ENCODE results near the gene KIF1C.
"Not testable (repeated sequence)": the region's sequence is repeated elsewhere in the genome, so short reads cannot be mapped to it uniquely, and the experiment has no call there.

Gene KIF1C

DNA sequence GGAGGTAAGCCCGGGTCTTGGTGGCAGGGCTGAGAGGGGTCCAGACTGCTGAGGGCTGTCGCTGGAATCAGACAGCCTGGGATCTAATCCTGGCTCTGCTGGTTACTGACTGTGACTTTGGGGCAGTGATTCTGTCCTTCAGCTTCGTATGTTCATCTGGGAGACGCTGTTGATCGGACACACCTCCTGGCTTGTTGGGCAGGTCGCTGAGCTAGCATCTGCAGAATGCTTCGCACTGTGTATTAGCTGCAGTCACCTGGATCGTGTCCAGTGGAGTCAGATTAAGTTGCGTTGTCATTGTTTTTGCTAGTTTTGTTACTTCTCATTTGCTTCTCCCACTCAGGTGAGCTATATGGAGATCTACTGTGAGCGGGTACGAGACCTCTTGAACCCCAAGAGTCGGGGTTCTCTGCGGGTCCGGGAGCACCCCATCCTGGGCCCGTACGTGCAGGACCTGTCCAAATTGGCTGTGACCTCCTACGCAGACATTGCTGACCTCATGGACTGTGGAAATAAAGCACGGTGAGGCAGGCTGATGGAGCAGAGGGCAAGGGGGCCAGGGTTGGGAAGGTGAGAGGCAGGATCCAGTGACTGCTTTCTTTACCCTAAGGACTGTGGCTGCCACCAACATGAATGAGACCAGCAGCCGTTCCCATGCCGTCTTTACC lies 4.5 kb downstream of the KIF1C start:
- no peak for FAIRE-seq

DNA sequence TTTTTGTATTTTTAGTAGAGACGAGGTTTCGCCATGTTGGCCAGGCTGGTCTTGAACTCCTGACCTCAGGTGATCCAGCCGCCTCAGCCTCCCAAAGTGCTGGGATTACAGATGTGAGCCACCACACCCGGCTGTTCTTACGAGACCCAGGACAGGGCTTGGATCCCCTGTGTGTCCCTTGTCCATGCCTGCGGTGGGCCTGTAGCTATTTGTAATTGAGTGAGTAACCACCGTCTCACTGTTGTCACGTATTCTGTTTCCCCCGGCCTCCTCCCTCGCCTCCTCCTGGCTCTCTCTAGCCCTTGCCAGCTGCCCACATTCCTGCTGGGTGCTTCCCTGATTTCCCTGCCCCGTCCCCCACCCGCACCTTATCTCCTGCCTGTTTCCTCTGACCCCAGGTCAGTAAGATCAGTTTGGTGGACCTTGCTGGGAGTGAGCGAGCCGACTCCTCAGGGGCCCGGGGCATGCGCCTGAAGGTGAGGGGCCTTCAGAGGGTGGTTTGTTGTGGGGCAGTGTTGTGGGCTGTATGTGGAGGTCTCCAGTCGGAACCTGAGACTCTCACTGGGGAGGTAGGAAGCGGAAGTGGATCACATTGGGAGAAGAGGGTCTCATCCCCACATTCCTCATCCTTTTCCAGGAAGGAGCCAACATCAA lies 5.6 kb downstream of the KIF1C start:
- no peak for FAIRE-seq

DNA sequence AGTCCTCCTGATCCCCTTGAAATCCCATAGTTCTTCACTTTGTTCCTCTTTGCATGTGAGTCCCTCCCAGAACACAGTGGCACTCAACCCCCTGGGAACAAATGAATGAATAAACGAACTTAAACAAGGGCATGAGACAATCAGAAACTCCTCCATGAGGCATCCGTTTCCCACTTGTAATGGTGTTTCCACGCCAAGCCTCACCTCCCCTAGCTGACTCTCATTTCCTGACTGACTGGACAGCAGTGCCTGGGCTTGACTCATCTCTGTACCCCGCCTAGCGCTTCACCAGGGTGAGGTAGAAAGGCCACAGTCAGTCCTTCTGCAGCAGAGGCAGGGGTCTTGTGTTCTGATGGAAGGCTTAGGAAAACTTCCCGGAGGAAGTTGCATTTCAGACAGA lies 14.2 kb downstream of the KIF1C start:
- no peak for FAIRE-seq

DNA sequence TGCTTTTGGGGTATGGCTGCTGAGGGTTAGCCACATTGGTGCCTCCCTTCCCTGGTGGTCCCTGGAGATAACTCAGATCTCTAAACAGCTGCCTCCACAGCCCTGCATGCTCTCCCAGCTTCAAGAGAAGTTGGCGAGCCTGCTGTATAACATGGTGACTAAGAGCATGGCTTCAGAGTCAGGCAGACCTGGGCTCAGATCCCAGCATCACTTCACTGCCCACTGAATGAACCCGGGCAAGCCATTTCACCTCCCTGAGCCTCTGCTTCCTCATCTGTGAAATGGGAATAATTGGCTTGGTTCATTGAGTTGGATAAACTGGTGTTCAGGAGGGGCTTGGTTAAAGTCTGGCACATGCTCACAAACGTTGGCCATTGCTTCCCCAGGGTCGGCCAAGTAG lies 16.6 kb downstream of the KIF1C start:
- FAIRE-seq: no peak

DNA sequence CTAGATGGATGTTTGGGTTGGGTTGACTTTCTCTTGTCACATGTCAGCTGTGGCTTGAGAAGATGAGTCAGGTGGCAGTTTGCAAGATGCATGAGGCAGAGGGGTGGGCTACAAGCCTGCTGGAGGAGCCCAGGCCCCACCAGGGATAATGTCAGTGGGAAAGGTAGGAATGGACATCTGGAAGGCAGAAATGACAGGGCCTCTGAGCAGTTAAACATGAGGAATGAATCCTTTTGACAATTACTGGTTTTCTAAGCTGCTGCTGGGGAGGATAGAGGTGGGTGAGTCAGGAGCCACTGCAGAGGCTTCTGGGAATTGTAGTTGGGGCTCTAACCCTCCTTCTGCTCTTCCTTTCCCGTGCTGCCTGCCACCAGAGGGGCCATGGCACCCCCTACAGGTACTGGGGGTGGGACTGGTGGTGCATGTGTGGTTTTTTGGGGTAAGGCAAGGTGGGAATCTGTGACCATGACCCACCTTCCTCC lies 21.8 kb downstream of the KIF1C start:
- no peak for FAIRE-seq

DNA sequence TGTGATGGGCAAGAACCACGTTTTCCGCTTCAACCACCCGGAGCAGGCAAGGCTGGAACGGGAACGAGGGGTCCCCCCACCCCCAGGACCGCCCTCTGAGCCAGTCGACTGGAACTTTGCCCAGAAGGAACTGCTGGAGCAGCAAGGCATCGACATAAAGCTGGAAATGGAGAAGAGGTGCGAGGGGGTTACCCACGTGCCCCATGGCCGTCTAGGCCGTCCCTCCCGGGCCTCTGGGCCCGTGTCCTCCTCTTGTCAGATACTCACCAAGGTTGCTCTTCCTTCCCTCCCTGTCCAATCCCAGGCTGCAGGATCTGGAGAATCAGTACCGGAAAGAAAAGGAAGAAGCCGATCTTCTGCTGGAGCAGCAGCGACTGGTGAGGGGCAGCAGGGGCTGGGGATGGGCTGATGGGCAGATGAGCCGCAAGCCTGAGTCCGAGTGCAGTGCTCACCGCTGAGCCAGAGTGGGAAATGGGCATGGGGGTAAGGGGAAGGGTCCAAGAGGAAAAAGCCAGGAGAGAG lies 22.8 kb downstream of the KIF1C start:
- no peak for FAIRE-seq

DNA sequence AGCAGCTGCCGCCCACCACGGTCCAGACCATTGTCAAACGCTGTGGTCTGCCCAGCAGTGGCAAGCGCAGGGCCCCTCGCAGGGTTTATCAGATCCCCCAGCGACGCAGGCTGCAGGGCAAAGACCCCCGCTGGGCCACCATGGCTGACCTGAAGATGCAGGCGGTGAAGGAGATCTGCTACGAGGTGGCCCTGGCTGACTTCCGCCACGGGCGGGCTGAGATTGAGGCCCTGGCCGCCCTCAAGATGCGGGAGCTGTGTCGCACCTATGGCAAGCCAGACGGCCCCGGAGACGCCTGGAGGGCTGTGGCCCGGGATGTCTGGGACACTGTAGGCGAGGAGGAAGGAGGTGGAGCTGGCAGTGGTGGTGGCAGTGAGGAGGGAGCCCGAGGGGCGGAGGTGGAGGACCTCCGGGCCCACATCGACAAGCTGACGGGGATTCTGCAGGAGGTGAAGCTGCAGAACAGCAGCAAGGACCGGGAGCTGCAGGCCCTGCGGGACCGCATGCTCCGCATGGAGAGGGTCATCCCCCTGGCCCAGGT lies 24.5 kb downstream of the KIF1C start:
- FAIRE-seq: no peak

DNA sequence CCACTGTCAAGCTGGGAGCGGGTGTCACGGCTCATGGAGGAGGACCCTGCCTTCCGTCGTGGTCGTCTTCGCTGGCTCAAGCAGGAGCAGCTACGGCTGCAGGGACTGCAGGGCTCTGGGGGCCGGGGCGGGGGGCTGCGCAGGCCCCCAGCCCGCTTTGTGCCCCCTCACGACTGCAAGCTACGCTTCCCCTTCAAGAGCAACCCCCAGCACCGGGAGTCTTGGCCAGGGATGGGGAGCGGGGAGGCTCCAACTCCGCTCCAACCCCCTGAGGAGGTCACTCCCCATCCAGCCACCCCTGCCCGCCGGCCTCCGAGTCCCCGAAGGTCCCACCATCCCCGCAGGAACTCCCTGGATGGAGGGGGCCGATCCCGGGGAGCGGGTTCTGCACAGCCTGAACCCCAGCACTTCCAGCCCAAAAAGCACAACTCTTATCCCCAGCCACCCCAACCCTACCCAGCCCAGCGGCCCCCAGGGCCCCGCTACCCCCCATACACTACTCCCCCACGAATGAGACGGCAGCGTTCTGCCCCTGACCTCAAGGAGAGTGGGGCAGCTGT lies 25.9 kb downstream of the KIF1C start:
- no peak for FAIRE-seq

DNA sequence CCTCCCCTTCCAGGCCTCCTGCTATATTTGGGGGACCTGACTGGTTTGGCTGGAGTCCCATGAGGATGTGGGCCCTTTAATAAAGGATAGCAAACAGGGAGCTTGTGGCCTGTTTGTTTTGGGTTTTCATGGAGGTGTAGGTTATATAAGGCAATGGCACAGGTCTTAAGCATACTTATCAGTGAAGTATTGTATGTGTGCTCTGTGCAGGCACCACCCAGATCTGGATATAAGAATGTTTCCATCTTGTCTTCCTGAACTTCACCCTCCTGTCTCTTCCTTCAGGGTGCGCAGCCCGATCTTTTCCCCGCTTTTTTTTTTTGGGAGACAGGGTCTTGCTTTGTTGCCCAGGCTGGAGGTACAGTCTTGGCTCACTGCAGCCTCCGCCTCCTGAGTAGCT lies 26.9 kb downstream of the KIF1C start:
- no peak for FAIRE-seq

DNA sequence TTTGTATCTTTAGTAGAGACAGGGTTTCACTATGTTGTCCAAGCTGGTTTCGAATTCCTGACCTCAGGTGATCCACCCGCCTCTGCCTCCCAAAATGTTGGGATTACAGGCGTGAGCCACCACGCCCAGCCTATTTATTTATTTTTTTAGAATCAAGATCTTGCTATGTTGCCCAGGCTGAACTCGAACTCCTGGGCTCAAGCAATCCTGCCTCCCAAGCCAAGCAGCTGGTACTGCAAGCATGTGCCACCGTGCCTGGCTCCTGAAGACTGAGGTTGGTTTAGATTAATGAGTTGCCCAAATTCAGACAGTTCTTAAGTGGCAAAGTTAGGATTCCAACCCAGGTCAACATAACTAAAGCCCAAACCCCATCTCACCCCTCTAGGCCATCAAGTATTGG lies 29.5 kb downstream of the KIF1C start:
- FAIRE-seq: no peak

DNA sequence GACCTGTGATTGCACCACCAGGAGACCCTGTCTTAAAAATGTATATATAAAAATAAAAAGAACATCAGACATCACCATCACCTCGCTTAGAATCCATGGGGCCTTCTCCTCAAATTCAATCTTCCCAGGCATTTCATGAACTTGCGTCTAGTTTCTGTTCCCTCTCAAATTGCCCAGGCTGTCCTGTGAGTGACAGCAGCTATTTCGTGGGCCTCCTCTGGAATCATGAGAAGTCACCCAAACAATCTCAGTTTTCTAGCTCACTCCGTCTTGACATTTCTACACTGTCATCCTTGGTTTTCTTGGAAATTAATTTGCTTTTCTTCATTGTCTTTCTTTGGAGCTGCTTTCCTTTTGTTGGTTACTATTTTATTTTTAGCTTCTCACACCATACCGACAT lies 30.2 kb downstream of the KIF1C start:
- no peak for FAIRE-seq

DNA sequence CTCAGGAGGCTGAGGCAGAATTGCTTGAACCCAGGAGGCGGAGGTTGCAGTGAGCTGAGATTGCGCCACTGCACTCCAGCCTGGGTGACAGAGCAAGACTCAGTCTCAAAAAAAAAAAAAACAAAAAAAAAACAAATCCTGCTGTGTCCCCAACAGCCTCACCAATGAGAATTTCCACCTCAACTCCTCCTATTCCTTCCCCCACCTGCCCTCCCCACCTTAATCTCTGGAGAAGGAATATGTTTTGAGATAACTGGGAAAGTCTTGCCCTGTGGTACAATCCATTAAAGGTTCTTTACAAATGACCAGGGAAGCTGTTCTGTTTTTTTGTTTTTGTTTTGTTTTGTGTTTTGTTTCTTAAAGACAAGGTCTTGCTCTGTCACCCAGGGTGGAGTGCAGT lies 32.4 kb downstream of the KIF1C start:
- not testable (repeated sequence) for FAIRE-seq

DNA sequence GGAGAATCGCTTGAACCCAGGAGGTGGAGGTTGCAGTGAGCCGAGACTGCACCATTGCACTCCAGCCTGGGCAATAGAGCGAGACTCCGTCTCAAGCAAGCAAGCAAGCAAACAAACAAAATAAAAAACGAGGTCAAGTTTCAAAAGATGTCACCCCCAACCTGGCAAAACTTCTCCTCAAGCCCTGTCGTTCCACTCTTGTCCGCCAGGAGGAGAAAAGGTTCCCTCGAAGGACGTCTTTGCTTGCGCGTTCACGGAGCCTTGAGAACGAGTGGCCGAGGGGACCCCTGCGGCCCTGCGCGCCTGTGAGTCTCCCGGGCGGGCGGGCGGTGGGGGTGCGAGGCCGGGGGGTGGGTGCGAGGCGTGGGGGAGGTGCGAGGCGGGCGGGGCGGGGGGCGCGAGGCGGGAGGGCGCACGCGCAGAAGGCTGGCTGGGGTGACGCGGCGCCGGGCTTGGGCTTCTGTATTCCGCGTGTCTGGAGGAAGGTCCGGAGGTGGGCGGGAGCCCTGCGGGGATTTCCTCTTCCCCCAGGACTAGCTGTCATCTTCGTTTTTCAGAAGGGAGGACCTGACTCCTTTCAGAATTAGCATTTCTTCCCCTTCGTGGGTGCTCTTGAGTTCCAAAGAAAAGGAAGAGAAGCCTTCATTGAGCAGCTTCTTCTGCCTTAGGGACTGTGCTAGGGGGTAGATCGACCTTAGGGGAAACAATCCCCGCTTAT lies 33.8 kb downstream of the KIF1C start:
- no peak for FAIRE-seq

DNA sequence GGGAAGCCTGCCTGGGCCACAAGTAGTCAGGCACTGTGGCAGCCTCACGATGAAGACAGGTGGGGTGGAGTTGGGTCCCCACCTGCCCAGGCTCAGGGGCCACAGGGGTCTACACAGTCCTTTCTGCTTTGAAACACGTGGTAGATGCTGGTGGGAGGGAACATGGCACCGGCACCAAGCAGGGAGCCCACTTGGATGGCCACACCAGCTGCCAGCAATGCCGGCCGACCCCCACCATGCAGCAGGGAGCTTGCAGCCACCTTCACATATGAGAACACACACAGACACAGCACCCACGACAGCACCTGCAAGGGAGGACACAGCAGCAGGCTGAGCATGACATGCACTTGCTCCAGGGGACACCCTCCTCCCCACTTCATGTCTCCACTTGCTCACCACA lies 35.1 kb downstream of the KIF1C start:
- no peak for FAIRE-seq

DNA sequence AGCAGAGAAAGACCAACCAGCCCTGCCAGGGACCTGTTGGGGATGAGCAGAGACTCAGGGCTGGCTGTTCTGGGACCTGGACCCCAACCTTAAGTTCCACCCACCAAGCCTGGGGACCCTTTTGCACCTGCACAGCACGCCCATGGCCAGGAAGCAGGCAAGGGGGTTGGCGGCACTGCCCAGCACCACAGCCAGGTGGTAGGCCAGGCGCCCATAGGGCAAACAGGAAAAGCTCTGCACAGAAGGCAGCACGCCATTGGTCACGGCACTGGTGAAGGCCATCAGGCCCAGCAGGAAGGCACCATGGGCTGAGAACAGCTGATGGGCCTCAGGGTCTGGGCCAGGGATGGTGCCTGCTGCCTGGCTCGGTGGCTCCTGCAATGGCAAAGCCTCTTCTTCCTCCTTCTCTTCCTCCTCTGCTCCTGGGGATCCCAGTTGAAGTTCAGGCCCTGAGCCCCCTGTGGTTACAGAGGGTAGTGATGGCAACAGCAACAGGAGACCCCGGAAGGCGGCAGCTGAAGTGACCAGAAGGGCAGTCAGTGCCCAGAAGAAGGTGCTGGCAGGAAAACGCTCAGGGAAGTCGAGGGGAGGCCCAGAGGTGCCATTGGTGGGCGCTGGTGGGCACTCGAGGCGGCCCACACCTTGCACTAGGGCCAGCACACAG lies 35.7 kb downstream of the KIF1C start:
- FAIRE-seq: no peak

DNA sequence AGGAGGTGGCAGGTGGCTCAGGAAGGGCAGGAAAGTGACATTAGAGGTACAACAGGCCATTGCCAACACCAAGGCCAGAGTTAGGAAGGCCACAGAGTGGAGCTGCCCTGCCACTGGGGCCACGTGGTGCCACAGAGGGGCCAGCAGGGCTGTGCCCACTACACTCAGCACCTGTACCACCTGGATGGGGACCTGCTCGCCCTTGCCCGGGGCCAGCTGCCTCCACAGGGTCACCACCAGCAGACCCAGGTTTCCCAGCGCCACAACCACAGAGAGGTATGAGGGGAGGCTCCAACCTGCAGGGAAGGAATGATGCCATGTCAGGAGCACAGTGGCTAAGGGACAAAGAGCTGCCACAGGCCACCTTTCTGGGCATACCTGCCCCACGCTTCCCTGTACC lies 36.3 kb downstream of the KIF1C start:
- FAIRE-seq: no peak

DNA sequence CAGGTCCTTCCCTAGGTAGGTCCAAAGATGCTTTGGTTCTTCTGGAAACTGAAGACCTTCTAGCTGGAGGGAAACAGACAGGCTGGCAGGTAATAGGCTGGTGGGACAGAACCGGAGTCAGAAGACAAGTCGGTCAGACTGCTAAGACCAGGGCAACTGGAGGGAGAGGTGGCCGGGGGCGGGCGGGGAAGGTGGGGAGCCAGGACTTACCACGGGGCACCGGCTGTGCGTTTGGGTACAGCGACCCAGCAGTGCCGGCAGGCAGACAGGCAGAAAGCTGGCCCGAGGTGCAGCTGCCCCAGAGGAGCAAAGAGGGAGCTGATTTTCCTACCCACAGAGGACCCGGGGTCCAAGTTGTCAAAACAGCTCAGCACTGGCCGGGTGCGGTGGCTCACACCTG lies 36.9 kb downstream of the KIF1C start:
- FAIRE-seq: no peak

DNA sequence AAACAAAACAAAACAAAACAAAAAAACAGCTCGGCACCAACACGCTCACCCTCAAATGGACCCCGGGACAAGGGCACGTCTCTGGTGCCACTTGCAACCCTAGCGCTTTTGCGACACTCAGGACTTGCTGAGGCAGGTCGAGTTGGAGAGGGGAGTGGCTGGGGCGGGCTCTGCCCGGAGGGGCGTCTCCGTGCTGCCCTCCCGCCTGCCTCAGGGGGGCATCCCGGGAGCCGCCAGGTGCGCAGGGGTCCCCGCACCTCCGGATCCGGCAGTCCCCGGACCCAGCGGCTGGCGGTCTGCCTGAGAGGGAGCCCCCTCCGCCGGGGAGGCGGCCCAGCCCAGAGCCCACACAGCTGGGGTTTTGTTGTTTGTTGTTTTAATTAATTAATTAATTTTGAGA lies 37.6 kb downstream of the KIF1C start, which contains the start of gene SLC52A1:
SLC52A1 (minus strand) TSS at position 112 of the 400 bp plus-strand sequence. CDS start 820 bp downstream, outside the sequence.
- FAIRE-seq: no peak

DNA sequence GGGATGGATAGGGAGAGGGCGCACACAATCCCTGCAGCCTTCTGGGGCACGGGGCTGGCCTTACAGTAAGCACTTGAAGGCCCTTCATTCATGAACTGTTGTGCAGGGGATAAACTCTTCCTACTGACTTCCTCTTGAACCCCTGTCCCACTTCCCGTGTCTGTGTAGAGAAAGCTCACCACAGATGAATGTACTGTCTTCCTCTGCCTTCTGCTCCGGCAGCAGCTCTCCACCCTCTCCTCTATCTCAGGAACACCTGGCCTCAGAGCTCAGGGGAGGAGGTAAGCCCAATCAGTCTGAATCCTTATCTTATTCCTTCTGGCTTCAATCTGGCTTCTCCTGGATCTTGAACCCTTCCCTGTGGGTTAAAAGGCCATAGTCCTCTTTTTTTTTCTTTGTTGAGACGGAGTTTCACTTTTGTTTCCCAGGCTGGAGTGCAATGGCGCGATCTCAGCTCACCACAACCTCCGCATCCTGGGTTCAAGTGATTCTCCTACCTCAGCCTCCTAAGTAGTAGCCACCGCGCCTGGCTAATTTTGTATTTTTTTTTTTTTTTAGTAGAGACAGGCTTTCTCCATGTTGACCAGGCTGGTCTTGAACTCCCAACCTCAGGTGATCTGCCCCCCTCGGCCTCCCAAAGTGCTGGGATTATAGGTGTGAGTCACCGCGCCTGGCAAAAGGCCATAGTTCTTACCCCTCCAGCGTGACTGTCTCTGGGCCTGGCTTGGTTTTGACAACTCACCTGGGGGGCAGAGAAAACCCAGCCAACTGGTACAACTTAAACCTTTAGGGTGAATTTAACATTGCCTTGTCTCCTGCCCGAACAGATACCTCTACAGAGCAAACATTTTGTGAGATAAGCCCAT lies 44.6 kb downstream of the KIF1C start:
- no peak for FAIRE-seq

DNA sequence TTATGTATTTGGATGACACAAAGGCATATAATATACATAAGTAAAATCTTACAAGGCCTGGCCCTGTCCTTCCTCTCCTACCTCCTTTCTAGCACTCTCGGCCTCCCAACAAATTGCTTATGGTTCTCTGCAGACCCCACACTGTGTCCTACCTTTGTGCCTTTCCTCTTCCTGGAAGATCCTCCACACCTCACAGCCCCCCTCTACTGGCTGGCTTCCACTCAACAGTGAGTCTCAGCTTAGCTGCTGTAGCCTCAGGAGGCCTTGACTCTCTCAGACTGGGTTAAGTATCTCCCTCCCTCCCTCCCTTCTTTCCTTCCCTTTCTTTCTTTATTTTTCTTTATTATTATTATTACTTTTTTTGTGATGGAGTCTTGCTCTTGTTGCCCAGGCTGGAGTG lies 45.8 kb downstream of the KIF1C start:
- FAIRE-seq: no peak

DNA sequence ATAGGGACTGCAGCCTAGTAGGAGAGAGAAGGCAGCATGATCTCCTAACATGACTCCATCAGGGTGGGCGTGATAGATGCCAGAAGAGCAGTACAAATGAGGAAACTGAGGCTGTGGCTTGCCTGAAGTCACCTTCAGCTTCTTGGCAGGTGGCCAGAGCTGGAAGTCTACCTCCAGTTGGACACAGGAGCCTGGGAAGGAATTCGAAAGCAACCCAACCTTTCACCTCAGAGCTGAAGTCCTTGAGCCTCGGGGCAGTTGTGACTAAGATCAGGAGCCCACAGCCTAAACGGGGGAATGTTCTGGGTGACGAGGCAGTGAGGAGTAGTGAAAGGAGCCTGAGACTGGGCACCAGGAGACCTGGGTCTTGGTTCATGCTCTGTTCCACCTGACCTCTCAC lies 46.9 kb downstream of the KIF1C start:
- no peak for FAIRE-seq

DNA sequence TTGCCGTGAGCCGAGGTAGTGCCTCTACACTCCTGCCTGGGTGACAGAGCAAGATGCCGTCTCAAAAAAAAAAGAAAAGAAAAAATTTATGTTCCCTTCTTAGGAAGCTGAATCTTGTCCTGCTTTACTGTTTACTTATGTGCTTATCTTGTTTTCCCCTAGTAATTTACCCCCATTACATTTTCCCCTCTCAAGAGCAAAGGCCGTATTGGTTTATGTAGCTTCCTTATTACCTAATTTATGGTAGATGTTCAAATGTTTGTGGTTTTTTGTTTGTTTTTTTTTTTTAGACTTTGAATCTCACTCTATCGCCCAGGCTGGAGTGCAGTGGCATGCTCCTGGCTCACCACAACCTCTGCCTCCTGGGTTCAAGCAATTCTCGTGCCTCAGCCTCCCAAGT lies 47.7 kb downstream of the KIF1C start:
- FAIRE-seq: no peak
